Endometrial microvascular endothelial cells (primary cell): ENCODE results near the gene EPB41L1. TPM values are rescaled to one million over a fixed set of nuclear protein-coding genes. Genes with fewer than 3 reads are reported as not detected.

Source experiments
- in situ Hi-C: cut with HindIII; loops from 2 replicates; pipeline ENCODE4 v1.10.0; 2017; ENCODE audit warnings: low sequenced_read_pairs, low pct_unique_long_range_greater_than_20kb; ENCODE audit errors: inconsistent ontology term
- total RNA-seq: library from RNA; depleted of rRNA; stranded (reverse); fragments of >200 nt; gene quantifications from one replicate; pipeline ENCODE4 v1.2.3, GENCODE V29; 2015; ENCODE audit errors: inconsistent ontology term

Gene EPB41L1
- total RNA-seq, 1 donor from 2014 or later = 22.7 TPM

DNA sequence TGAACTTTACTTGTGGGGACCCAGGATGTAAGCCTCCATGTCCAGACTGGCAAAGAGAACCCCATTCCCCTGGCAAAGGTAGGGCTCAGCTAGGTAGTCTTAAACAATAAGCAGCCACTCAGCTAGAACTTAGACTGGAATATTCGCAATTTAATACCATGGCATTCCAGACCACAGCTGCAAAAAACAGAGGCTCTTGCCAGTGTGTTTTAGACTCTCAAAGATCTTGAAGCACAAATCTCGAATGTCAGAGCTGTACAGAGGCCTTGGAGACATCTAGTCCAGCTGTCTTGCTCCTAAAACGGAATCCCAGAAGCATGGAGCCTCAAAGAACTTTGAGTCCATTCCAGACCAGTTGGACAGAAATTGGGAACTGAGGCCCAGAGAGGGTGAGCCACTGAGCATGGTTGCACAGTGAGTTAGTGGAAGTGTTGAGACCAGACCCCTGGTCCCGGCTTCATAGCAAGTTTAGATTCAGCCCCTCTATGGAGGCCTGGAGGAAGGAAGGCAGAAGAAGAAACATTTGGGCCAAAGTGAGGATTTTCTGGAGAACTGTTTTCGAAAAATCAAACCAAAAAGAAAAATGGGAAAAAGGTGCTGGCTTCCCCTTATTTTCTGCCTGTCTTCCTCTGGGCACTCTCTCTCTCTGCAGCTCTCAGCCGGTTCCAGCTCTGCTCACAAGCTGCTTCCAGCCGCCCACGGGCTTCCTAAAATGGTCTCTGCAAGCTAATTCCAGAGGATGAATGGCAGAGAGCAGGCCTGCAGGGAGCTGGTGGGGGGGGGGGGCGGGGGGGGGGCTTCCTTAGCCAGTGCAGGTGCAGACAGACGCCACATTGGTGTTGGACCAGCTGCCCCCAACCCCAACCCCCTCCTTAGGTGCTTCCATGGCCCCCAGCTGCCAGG is 114.2 kb downstream of the EPB41L1 start:
- in situ Hi-C loops = no loop called here

DNA sequence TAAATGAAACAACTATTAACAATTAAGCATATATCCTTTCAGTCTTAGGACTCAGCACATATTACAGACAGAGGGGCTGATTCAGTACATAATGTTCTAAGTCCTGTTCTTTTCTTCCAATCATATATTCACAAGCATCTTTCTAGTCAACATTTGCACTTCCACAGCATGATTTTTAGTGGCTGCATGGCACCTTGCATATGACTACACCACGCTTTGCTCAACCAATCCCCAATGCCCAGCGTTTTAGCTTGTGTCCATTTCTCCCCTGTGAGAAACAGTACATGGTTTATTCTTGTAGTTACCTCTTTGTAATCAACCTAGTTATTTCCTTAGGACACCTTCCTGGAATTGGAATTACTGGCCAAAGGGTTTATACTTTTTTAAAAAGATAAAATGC is 115.0 kb downstream of the EPB41L1 start:
- in situ Hi-C loops = no loop called here

DNA sequence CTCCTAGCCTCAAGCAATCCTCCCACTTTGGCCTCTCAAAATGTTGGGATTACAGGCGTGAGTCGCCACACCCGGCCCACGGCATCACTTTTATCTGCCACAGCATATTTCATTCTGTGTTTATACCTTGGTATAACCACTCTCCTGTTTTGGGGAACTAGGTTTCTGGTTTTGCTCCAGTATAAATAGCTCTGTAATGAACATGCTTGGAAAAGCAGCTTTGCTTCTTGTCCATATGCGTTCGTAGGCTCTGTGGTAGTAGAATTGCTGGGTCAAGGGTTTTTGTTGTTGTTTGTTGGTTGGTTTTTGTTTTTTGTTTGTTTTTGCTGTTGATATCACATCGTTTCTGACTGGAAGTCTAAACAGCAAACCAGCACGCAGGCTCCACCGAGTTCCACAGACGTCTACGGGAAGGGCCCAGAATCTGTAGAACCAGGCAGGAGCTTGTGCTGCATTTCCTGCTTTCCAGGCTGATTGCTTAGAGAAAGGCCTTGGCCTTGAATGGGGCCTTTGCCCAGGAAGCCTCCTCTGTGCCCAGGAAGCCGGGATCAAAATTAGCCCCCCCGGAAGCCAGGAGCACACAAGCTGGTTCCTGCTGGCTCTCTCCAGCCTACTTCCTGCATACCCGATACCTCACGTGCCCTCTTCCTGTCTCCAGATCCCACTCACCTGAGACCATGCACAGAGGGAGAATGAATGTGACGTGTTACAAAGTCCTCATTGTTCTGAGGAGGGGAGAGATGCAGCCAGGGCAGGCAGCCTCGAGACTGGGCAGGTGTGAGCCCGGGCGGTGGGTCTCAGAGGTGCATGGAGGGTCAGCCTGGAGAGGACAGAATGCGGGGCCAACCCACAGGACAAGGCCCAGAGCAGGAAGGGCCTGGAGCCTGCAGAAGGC is 116.5 kb downstream of the EPB41L1 start:
- in situ Hi-C loops = no loop called here

DNA sequence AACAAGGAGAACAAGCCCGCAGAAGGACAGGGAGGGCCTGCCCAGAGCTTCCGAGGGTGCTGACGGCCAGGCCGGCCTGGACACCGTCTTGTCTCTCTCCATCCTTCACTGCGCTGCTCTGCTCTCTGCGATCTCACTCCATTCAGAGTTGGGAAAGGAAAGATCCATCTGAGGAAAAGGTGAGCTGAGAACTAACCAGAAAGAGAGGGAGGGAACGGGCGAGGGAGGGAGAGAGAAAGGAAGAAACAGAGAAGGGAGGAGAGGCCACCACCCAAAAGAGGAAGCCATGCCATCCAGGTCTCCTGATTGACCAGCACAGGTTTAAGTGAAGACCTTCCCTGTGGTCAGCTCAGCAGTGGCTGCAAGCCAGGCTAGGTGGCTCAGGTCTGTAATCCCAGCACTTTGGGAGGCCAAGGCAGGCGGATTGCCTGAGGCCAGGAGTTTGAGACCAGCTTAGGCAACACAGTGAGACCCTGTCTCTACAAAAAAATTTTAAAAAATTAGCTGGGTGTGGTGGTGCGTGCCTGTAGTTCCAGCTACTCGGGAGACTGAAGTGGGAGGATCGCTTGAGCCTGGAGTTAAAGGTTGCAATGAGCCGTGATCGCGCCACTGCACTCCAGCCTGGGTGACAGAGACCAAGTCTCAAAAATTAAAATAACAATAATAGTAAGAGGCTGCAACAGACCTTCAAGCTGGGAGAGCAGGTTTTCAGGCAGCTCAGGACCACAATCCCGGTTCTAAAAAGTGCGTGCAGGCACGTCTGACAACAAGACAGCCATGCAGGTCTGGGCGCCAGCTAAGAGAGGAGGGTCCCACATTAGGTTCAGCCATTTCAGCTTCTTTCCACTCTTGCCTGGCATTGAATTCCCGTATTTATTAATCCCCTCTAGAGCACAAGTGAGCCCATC is 117.4 kb downstream of the EPB41L1 start:
- in situ Hi-C loops = no loop called here

DNA sequence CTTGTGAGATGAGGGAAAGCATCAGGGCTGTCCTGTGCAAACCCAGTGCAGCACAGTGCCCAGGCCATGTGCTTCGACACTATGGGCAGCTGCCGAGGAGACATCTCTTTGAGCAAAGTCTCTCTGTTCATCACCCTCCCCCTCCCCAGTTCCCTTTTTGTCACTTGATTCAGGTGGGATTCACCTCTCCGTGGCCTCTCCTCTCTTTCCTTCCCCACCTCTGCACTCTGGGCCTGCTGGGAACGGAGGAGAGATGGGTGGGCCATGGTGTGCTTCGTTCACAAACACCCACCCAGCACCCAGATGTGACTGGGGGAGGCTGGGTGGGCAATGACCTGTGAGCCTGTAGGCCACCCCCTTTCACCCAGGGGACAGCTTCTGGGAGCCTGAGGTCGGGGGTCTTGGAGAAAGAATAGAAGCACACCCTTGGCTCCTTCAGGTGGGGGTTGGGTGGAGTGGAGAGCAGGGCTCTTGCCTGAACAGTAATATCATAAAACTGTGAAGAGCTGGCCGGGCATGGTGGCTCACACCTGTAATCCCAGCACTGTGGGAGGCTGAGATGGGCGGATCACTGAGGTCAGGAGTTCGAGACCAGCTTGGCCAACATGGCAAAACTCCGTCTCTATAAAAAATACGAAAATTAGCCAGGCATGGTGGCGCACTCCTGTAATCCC is 118.1 kb downstream of the EPB41L1 start:
- in situ Hi-C loops = no loop called here

DNA sequence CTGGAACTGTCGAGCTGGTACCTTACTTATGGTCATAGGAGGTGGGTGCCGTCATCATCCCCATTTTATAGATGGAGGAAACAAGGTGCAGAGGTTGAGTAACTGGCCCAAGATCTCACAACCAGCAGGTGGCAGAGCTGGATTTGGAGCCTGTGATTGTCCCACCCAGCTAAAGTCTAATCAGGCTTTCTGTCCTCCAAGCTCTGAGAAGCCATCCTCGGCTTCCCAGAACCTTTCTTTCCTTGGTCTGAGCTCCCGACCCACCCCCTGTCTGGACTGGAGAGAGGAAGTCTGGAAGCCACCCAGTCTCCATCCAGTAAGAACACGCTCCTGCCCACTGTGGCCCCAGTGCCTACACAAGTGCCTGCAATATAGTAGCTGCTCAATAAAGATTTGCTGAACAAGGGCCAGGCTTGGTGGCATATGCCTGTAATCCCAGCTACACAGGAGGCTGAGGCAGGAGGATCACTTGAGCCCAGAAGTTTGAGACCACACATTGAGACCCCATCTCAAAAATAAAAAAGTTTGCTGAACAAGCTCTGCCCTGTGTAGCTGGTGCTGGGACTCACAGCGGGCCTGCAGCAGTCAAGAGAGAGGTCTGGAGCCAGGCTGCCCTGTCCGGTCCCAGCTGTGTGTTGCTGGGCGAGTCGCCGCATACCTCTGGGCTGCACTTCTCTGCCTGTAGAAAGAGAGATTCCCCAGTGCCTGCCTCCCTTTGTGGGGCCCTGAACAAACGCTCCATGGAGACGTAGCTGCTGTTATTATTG is 119.1 kb downstream of the EPB41L1 start:
- in situ Hi-C loops = no loop called here

DNA sequence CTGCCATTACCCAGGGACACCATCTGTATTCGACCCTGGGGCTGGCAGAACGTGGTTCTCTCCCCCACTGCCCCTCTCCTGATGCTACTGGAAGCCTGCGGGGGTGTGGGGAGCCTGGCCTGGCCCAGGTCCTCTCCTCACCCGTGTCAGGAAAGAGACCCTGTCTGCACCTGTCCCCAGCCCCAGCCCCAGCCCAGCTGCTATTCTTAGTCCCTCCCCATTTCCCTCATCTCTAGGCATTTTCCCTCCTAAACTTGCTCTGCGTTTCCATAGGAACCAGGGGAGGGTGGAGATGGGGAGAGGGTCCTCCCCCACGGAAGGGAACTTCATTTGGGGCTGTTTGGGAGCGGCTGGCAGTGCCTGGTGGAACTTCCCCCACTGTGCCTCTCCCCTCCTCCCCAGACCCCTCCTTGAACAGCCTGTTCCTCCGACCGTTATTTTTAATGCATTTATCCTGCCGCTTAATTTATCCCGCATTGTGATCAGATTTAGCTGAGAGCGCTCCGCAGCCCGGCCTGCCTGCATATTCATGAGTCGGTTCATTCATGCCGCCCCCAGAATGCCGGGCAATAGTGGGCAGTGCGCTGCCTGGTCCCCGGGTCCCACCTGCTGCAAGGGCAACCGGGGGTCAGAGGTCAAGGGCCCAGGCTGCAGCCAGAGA is 119.8 kb downstream of the EPB41L1 start:
- in situ Hi-C loops = no loop called here

DNA sequence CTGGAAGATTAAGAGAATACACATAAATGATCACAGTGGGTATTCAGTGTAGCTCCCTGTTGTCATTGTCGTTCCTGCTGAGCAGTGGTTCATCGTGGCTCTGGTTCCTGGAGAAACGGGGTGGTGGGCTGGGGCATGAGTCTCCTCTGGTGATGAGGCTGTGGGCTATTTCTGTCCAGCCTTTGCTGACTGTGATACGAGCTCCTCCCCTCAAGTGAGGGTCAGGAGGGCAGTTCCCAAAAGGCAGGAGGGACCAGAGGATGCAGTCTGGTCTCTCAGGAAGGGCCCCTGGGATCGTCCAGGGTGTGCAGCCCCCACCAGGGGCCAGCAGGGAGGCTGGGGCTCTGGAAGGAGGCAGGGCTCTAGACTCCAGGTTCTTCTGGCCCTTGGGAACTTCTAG is 120.5 kb downstream of the EPB41L1 start:
- in situ Hi-C loops = no loop called here

DNA sequence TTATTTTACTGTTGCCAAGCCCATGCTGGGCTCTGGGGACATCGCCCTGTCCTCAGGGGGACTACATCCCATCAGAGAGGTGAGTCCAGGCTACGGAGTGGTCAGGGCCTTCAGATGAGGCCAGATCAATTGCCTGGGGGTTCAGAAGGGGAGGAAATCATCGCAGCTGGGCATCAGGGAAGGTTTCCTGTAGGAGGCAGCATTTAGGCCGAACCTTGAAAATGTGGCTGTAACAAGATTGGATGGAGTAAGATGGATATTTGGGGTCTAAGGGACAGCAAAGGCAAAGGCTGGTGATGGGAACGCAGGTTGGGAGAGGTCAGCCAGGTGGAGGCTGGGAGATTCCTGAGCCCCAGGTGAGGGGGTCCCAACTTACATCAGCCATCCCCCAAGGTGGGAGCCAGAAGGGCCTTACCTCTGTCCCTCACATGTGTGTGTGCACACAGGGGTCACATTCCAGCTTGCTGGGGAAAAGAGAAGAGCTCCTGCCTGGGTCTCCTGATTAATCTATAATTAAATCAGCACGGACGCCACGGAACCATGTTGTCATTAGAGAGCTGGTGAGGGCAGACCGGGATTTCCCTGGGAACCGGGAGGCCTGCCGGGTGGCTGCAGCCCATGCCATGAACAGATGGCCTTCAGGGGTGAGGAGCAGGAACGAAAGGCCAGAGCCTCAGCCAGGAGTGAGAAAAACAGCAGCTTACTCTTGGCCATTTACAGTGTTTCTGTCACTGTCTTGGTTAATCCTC is 121.1 kb downstream of the EPB41L1 start:
- in situ Hi-C loops = no loop called here

DNA sequence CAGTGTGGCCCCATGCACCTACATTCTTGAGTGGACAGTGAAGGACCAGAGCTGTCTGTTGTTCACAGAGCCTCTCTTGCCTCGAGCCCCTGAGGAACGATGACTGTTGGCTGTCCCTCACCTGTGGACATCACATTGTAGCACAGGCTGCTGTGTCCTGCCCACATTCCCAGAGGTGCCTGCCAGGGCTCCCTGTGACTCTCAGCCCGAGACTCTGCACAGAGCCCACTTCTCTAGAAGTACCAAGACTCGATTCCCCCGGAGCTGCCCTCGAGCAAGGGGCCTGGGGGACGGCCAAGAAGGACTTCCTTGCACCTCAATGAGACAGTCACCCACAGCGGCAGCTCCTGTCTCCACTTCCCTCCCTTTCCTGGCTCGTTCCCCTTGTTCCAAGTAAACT is 123.0 kb downstream of the EPB41L1 start:
- in situ Hi-C loops = no loop called here

DNA sequence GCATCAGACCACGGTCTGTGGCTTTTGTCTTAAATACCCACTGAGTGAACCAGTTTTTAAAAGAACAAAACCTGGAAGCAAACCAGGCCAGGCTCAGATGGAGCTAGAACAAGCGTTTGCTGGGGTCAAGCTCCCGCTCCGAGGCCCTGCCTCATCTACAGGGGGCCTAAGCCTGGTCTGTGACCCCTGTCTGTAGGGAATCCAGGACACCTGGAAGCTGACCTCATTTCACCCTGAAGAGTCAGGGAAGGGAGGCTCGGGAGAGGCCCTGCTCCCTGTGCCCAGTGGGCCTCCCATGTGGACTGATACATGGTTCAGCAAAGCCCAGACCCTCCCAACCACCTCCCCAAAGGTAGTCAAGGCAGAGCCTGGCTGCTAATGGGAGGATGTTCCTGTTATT is 124.8 kb downstream of the EPB41L1 start:
- in situ Hi-C loops = no loop called here

DNA sequence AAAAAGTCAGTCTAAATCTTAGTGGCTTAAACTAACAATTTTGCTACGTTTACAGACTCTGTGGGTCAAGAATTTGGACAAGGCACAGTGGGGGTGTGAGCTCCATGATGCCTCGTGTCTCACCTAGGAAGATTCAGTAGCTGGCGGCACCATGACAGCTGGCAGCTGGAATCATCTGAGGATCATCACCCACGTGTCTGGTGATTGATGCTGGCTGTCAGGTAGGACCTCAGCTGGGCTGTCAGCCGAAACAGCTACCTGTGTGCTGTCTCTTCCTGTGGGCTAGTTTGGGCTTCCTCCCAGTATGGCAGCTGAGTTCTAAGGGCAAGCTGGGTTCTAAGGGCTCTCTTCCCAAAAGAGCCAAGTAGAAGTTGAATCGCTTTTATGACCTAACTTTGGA is 125.2 kb downstream of the EPB41L1 start:
- in situ Hi-C loops = no loop called here

DNA sequence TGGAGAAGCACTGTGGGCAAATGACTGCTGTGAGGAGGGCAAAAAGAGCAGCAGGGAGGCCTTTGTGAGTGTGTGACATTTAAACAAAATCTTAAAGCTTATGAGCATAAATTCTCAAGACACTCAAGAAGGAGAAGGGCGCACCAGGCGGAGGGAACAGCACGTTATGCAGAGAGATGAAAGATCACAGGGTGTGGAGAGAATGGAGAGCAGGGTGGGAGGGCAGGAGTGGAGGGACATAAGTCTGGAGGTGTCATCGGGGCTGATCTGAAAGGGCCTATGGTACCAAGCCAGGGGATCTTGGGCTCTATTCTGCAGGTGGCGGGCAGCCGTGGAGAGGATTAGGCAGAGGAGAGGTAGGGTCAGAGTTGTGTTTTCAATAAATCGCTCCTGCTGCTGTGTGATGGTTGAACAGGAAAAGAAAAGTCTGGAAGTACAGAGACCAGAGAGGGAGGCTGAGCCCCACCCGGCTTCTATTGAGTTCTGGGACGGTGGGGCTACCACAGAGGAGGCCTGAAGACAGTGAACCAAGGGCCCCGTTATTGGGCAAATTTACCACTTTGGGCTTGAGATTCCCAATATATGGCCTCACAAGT is 127.3 kb downstream of the EPB41L1 start:
- in situ Hi-C loops = no loop called here
